ENCODE data around the gene ASGR1.

ASGR1 gene
- 0.31 to 0.36 reads per million in 2 donors for total RNA-seq

GRCh38 chr17:7179317-7180254, at the start of gene ASGR1:
TSS of gene ASGR1 (minus strand) at chr17:7179370. CDS start at chr17:7178563, 807 bp downstream.
- DNase-seq: no peak

GRCh38 chr17:7228920-7229319, 49.8 kb upstream of the ASGR1 start:
- no peak for DNase-seq

- DNase-seq: no peak
Measured at GRCh38 chr17:7226721-7227710, 47.8 kb upstream of the ASGR1 start.

GRCh38 chr17:7225711-7226331, 46.7 kb upstream of the ASGR1 start:
- DNase-seq: no peak

GRCh38 chr17:7224661-7225111, 45.5 kb upstream of the ASGR1 start:
- DNase-seq: no peak

GRCh38 chr17:7224110-7224509, 44.9 kb upstream of the ASGR1 start:
- no peak for DNase-seq

- DNase-seq: no peak
Measured at GRCh38 chr17:7223375-7223774, 44.2 kb upstream of the ASGR1 start.

GRCh38 chr17:7222972-7223292, 43.8 kb upstream of the ASGR1 start:
- DNase-seq: no peak

- no peak for DNase-seq
Measured at GRCh38 chr17:7222093-7222971, 43.2 kb upstream of the ASGR1 start.

GRCh38 chr17:7221278-7222092, 42.3 kb upstream of the ASGR1 start:
- no peak for DNase-seq

- no peak for DNase-seq
Measured at GRCh38 chr17:7220593-7221277, 41.6 kb upstream of the ASGR1 start.

- DNase-seq: peak; percentile 62
Measured at GRCh38 chr17:7219812-7220592, 40.8 kb upstream of the ASGR1 start, which contains the start of the genes ACADVL and DLG4. TSS of gene ACADVL (plus strand) at chr17:7219938. CDS start at chr17:7219985, 47 bp downstream. TSS of gene DLG4 (minus strand) at chr17:7219836.

GRCh38 chr17:7219229-7219811, 40.1 kb upstream of the ASGR1 start:
- DNase-seq: no peak

GRCh38 chr17:7218758-7219157, 39.6 kb upstream of the ASGR1 start:
- no peak for DNase-seq

GRCh38 chr17:7218166-7218565, 39.0 kb upstream of the ASGR1 start:
- no peak for DNase-seq

GRCh38 chr17:7217113-7217987, 38.2 kb upstream of the ASGR1 start:
- DNase-seq: no peak

- DNase-seq: no peak
Measured at GRCh38 chr17:7216242-7217112, 37.3 kb upstream of the ASGR1 start.
